Measurements from ENCODE around the gene DCUN1D2.

DNA sequence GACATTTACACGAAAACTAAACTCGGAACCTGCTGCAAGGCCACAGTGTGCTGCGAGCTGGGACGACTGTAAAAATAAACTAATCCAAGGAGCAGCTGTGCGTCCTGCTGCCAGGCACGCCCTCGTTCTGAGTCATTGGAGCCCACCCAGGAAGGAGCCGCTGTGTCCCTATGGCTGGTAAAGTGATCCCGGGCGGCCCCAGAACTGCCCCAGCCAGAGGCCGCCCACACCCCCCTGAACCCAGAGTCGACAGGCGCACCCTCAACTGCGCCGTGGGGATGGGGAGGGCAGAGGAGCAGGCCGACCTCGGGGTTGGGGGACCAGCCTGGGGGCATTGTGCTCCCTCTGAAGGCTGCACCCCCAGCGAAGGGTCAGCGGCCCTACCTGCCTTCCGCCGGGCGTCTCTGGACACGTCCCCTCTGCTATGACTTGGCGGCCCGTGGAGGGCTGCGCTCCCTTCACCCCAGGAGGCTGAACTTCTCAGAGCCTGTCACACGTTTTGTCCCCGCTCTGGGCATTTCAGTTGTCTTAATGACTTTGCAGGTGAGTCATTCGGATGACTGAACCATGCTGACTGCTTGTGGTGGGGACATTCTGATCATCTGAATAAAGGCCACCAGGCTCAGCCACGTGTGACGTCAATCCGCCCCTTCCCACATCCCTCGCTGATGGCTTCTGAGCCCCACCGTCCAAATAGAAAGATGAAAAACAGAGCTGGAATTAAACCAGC is 79.9 kb downstream of the DCUN1D2 start:
- TF ChIP-seq, protein P1, sequence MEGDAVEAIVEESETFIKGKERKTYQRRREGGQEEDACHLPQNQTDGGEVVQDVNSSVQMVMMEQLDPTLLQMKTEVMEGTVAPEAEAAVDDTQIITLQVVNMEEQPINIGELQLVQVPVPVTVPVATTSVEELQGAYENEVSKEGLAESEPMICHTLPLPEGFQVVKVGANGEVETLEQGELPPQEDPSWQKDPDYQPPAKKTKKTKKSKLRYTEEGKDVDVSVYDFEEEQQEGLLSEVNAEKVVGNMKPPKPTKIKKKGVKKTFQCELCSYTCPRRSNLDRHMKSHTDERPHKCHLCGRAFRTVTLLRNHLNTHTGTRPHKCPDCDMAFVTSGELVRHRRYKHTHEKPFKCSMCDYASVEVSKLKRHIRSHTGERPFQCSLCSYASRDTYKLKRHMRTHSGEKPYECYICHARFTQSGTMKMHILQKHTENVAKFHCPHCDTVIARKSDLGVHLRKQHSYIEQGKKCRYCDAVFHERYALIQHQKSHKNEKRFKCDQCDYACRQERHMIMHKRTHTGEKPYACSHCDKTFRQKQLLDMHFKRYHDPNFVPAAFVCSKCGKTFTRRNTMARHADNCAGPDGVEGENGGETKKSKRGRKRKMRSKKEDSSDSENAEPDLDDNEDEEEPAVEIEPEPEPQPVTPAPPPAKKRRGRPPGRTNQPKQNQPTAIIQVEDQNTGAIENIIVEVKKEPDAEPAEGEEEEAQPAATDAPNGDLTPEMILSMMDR (IDR thresholded peaks at IDR 0.05 in 4 of 5, conservative IDR thresholded peaks at IDR 0.05 in 1 of 5), result no peak
- TF ChIP-seq POLR2A (IDR thresholded peaks at IDR 0.05), result peak; percentile 76 to 85
